ENCODE measurements around the gene RERG.

The RERG gene

DNA sequence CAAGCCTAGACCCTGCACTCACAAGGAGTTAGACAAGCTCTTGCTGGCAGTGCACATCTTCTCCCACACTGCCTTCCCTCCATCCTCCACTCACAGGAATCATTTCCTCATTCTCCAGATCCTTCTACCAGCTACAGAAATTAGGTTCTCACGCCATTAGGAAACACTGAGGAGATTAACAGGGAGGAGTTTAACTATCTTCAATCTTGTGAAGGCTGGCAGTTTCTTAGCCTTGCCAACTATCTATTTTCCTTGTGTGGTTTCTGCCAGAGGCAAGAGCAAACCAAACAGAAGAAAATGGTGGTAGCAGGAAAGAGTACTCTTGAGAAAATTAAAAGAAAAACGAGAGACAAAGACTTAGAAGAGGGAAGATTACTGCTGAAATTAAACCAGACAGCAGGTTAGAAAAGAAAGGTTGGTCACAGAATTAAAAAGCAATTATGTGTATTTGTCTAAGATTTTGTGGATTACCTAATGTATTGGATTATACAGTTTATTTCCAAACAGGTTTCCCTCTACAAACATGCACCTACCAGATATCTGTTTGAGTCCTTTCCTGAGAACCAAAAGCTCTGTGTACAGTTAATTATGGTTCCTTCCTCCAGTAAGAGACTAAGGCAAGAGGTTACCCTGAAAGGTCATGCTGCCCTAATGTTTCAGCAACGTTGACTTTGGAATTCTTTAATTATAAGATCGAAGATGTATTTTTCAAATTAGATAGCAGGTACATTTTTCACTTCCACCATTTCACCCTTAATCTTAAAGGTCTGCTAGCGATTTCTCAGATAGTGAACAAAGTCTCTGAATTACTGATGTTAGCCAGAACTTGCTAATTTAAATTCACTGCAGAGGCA, 5.0 kb downstream of the RERG start:
- no peak for DNase-seq

GRCh38 chr12:15214851-15215601, 6.2 kb downstream of the RERG start:
- no peak for DNase-seq

- no peak for DNase-seq
Measured at GRCh38 chr12:15212930-15213329, 8.3 kb downstream of the RERG start.

DNA sequence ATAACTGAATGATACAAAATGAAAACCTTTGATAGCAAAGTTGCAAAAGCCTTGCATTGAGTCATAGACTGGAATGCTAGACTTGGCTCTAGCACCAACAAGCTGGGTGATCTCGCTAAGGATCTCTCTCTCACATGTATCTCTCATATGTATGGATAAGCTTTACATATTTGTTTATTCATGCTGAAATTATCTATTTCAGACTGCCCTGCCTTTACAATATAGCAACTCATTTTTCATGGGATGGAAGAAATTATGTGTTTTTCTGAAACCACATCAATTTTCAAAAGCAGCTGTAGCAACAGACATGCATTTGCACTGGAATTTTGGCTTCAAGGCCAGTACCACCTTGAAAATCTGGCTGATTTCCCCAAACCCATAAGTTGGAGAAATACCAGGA, 11.4 kb downstream of the RERG start:
- DNase-seq, result no peak

GRCh38 chr12:15208871-15209656, 12.2 kb downstream of the RERG start:
- no peak for DNase-seq

GRCh38 chr12:15208140-15208539, 13.1 kb downstream of the RERG start:
- DNase-seq, result no peak

DNA sequence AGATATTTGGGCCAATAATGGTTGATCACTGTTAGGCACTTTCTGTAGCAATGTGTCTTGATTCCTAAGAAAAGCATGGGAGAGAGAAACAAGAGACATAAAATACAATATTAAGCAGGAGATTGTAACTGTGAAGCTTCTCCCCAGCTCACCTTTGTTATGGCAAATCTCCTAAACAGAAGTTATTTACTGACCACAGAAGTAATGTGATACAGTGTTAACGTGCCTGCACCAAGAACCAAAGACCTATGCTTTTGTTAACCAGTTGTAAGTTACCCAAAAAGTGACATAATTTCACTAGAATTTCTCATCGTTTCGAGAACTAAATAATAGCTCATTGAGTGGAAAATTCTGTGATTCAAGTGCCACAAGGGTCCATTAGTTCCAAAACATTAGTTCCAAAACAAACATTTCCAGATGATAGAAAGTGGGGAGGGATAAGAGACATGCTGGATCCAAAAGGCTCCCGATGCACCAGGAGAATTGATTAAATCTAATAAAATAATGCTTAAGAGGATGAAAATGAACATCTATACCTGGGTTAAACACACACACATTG, 14.3 kb downstream of the RERG start:
- no peak for DNase-seq

DNA sequence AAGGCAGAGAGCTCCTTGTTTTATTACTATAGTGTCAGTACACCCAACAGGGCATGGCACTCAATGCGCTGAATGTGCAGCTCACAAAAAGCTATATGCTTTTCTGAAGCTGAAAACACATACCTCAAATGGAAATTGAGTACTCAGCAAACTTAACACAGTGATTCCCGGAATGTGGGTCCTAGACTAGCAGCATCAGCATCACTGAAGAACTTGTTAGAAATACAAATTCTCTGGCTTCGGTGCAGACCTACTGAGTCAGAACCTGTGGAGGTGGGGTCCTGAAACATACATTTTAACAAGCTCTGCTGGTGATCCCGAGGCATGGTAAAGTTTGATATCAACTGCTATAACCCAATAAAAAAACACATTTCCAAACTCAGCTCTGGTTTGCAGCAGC, 14.9 kb downstream of the RERG start:
- no peak for DNase-seq

GRCh38 chr12:15205341-15206010, 15.7 kb downstream of the RERG start:
- no peak for DNase-seq

DNA sequence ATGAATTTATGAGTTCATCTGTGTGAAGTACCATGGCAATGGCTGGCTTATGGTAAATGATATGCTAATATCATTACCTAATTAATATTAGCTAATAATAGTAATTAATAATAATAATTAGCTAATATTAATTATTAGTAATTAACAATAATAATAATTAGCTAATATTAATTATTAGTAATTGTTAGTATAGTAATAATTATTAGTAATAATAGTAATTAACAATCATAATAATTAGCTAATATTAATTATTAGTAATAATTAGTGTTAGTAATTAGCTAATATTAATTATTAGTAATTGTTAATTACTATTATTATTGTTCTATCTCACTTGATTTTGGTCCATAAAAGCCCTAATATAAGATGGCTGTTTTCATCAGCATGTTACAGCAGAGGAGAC, 19.8 kb downstream of the RERG start:
- no peak for DNase-seq

GRCh38 chr12:15201056-15201455, 20.2 kb downstream of the RERG start:
- DNase-seq, result no peak

GRCh38 chr12:15200641-15201040, 20.6 kb downstream of the RERG start:
- no peak for DNase-seq

DNA sequence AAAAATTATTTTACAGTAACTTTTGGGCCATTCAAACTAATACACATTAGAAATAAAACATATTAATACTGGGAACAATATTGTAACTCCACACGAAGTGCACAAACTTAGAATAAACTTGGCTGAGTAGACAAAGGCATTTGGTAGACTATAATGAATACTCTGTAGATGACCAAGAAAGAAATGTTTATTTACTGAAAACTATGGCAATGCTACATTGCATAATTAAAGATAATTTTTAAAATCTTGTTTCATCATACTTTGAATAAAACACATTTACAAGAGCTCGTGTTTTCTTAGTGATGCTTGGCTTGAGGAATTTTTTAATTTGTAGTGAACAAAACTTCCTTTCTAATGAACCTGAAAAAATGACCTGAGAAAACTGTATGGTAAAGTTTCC, 21.3 kb downstream of the RERG start:
- no peak for DNase-seq

GRCh38 chr12:15196678-15197505, 24.3 kb downstream of the RERG start:
- no peak for DNase-seq

- DNase-seq, result no peak
Measured at GRCh38 chr12:15196221-15196620, 25.0 kb downstream of the RERG start.

- no peak for DNase-seq
Measured at GRCh38 chr12:15194456-15195368, 26.5 kb downstream of the RERG start.

- no peak for DNase-seq
Measured at GRCh38 chr12:15193946-15194345, 27.3 kb downstream of the RERG start.

GRCh38 chr12:15192720-15193119, 28.5 kb downstream of the RERG start:
- no peak for DNase-seq

- no peak for DNase-seq
Measured at GRCh38 chr12:15188127-15188526, 33.1 kb downstream of the RERG start.

- DNase-seq, result no peak
Measured at GRCh38 chr12:15186597-15186996, 34.6 kb downstream of the RERG start.

DNA sequence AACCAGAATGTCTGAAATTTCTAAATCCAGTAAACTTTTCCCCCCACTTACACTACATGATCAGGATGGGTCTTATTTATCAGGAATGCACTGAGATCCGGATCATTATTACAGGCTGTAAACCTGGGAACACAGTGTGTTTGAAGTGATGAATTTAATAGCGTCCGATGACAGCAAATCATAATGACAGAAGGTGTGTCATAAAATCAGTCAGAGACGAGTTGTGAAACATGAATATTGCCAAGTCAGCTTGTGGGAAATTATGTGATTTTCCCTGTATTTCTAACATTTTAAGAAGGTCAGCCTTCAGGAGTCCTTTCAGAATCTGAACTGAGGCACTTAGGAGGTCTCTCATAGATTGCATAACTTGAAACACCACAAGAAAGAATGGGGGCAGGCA, 36.7 kb downstream of the RERG start:
- DNase-seq, result no peak

Data from cerebellar nuclear complex (tissue), 1 donor.